ENCODE measurements around the gene CTBP1.

Gene CTBP1

DNA sequence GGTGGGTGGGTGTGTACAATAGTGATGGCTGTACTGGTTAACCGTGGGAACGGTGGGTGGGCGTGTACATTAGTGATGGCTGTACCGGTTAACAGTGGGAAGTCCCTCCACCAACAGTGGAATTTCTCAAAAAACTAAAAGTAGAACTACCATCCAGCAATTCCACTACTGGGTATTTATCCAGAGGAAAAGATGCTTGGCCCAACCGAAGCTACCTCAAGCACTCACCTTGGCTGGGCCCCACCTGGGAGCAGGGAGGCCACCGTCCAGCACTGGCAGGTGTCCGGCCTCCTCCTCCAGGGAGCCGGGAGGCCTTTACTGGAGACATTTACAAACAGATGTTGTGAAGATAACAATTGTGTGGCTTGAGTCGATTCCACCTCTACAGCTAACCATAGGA is 34.8 kb upstream of the CTBP1 start:
- DNase-seq (ENCODE audit: low read depth in 2 of 2) = no peak

- DNase-seq (ENCODE audit: low read depth in 2 of 2) = no peak
Measured at GRCh38 chr4:1279253-1279652, 30.3 kb upstream of the CTBP1 start.

DNA sequence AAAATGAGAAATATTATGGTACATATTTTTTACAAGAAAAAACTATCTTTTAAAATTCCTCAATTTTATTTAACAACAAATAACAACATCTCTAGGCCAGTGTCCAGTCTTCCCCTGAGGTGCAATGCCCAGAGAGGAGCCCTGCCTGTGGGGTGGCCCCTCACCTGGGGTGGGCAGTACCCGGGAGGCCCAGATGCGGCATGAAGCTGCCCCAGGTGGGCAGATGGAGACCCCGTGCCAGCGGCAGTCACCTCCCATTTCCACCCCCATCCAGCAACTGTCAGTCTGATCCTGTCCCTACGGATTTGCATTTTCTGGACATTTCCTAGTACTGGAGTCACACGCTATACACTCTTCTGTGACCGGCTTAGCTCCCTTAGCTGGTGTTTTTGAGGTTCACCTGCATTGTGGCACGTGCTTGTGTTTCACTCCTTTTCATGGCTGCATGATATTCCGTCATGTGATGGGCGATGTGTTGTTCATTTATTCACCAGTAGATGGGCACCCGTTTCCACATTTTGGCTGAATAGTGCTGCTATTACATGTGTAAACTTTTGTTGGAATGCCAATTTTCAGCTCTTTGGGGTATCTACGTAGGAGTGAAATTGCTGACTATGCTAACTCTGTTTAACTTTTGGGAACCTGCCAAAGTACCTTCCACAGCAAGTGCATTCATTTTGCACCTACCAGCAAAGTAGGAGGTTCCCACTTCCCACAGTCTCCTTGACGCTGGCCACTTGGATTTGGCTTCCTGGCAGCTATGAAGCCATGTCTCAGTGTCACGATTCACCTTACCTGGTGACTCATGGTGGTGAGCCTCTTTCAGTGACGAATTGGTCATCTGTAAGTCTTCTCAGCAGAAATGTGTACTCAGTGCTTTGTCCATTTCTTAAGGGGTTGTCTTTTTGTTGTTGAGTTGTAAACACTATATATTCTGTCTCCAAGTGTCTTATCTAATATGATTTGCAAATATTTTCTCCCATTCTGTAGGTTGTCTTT is 29.0 kb upstream of the CTBP1 start:
- DNase-seq (ENCODE audit: low read depth in 2 of 2) = no peak

DNA sequence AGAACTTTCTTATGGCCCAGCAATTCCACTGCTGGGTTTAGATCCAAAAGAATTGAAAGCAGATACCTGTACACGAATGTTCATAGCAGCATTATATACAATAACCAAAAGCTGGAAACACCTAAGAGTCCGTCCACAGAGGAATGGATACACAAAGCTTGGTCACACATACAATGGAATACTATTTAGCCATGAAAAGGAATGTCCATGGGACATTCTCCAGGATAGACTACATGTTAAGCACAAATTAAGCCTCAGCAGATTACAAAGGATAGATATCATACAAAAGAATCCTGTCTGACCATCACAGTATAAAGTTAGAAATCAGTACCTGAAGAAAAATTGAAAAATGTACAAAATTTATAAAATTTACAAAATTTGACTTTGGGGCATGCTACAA is 28.1 kb upstream of the CTBP1 start:
- DNase-seq (ENCODE audit: low read depth in 2 of 2) = no peak

GRCh38 chr4:1274871-1275270 is 25.9 kb upstream of the CTBP1 start:
- no peak for DNase-seq (ENCODE audit: low read depth in 2 of 2)

GRCh38 chr4:1271686-1272085 is 22.8 kb upstream of the CTBP1 start:
- no peak for DNase-seq (ENCODE audit: low read depth in 2 of 2)

DNA sequence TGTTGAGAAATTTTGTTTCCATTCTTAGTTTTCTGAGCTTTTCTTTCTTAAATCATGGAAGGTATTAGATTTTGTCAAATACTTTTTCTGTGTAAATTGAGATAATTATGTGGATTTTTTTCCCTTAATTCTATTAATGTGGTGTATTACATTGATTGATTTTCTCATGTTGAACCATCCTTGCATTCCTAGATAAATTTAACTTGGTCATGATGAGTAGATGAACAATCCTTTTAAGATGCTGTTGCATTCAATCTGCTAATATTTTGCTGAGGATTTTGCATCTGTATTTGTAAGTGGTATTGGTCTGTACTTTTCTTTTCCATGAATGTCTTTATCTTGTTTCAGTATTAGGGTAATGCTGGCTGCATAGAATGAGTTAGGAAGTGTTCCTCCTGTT is 20.3 kb upstream of the CTBP1 start:
- no peak for DNase-seq (ENCODE audit: low read depth in 2 of 2)

- no peak for DNase-seq (ENCODE audit: low read depth in 2 of 2)
Measured at GRCh38 chr4:1266881-1267763, 18.2 kb upstream of the CTBP1 start.

- DNase-seq (ENCODE audit: low read depth in 2 of 2) = no peak
Measured at GRCh38 chr4:1265351-1265750, 16.4 kb upstream of the CTBP1 start.

DNA sequence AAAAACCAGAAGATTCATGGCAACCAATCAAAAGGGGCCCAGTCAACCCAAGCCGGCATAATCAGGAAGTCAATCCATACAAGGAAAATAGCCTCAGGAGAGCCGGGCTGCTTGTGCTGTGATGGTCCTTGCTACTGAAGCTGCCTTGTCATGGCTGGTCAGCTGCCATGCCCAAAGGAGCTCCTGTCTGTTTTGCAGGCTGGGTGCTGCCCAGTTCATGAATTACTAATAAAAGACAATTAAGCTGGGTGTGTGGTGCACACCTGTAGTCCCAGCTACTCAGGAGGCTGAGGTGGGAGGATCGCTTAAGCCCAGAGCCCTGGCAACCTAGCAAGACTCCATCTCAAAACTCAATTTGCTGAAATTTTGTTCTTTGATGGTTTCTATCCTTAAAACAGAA is 16.0 kb upstream of the CTBP1 start:
- DNase-seq (ENCODE audit: low read depth in 2 of 2) = no peak

- no peak for DNase-seq (ENCODE audit: low read depth in 2 of 2)
Measured at GRCh38 chr4:1261107-1261928, 12.4 kb upstream of the CTBP1 start.

- no peak for DNase-seq (ENCODE audit: low read depth in 2 of 2)
Measured at GRCh38 chr4:1260418-1261106, 11.6 kb upstream of the CTBP1 start.

DNA sequence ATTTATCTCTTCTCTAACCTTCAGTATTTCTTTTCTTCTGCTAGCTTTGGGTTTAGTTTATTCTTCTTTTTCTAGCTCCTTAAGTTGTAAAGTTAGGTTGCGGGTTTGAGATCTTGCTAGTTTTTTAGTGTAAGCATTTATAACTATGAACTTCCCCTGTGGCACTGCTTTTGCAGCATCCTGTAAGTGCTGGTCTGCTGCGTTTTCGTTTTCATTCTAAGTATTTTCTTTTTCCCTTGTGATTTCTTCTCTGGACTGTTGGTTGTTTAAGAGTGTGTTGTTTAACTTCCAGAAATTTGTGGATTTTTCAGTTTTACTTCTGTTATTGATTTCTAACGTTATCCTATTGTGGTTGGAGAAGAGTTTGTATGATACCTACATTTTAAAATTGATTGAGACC is 11.0 kb upstream of the CTBP1 start:
- no peak for DNase-seq (ENCODE audit: low read depth in 2 of 2)

- no peak for DNase-seq (ENCODE audit: low read depth in 2 of 2)
Measured at GRCh38 chr4:1258457-1258856, 9.5 kb upstream of the CTBP1 start.

- DNase-seq (ENCODE audit: low read depth in 2 of 2) = no peak
Measured at GRCh38 chr4:1255699-1256098, 6.8 kb upstream of the CTBP1 start.

DNA sequence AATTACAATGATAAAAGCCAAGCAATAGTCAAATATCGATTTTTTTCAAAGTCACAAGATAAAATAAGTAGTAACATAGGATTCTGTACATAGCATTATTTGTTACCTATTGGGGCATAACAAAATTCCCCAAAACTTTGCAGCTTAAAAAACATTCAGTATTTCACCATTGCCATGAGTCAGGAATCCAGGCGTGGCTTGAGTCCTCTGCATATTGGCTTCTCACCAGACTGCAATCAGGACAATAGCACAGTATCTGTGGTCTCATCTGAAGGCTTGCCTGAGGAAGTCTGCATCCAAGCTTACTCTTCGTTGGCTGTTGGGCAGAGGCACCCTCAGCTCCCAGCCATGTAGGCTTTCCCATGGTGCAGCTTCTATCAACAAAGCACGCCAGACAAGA is 6.2 kb upstream of the CTBP1 start:
- no peak for DNase-seq (ENCODE audit: low read depth in 2 of 2)

DNA sequence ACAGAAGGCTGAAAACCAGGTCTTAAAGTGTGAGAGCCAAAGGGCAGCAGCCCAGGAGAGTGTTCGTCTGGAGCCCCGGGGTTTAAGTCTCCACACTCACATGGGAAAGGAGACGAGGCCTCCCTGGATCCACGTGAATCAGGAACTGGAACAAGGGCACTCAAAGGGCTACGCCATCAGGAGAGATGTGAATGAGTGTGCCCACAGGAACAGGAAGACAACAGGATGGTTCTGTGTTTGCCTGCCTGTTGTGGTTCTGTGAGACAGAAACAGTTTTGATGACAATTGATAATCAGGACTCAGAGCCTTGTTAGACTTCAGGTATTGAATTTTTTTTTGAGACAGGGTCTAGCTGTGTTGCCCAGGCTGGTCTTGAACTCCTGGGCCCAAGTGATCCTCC is 4.9 kb upstream of the CTBP1 start:
- DNase-seq (ENCODE audit: low read depth in 2 of 2) = no peak

GRCh38 chr4:1252928-1253492 is 4.1 kb upstream of the CTBP1 start:
- no peak for DNase-seq (ENCODE audit: low read depth in 2 of 2)

DNA sequence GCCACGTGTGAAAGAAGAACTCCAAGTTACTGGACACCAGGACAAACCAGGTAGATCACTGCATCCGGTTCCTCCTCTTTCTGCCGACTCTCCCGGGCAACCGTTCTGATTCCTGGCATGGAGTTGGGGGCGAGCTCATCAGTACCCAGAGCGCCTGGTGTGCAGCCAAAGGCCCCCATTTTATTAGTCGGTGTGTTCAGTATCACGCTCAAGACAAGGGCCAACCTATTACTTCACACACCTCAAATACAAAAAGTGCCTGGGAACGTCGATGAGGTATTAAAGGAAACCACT is 2.8 kb upstream of the CTBP1 start:
- no peak for DNase-seq (ENCODE audit: low read depth in 2 of 2)

DNA sequence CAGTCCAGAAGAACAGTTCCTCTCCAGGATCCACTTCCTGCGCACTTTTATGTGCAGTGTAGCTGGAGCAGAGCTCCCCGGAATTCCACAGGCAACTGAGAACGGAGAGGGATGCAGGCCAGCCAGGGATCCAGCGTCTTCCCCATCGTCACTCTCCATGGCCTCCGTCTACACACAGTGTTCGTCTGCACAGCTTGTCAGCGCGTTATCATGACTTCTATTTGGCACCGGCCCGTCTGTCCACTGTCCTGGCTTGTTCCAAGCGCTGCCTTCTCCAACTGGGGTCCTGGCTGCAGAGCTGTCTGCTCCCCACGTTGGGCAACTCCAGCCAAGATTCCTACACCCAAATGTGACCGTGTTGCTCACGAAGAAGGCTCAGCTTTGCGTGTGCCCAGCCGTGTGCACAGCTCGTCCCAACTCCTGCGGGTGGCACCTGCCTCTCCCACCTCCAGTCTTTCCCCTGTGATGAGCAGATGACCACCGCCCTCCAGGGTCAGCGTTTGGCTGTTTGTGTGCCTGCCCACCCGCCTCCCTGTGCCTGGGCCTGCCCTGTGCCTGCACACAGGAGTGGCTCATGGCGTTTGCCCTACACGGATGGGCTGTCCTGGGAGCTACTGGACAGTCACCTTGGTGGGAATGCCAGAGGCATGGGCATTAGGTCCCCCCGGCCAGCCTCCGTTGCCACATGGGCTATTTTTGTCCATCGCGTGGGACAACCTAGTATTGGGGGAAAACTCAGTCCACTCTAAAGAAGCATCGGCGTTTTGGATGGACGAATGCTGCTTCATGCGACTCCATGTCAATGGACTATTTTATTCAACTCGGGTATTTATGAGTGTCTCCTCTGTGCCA is 2.2 kb upstream of the CTBP1 start:
- no peak for DNase-seq (ENCODE audit: low read depth in 2 of 2)

Data from fibroblast of skin of left quadriceps (primary cell).